ENCODE measurements around the gene DAAM1. TPM values are rescaled to one million over a fixed set of nuclear protein-coding genes. Genes with fewer than 3 reads are reported as not detected.

The DAAM1 gene
- polyA plus RNA-seq, 1 donor from 2014 or later: 161 TPM

GRCh38 chr14:59339524-59340330 lies 151.3 kb downstream of the DAAM1 start:
- H2AFZ ChIP-seq (ENCODE audit: low read depth, low read length): no peak overlapping the region
- H4K20me1 ChIP-seq (ENCODE audit: insufficient read depth): no peaks in the 10 kb centered on the region
- no peaks in the 10 kb centered on the region for H3K9me3 ChIP-seq (ENCODE audit: low read length)
- H3K4me3 ChIP-seq (ENCODE audit: low read length): no peak overlapping the region
- no peaks in the 10 kb centered on the region for H3K27me3 ChIP-seq (ENCODE audit: insufficient read depth, low read depth, low read length)
- H3K9ac ChIP-seq (ENCODE audit: low read length): no peak overlapping the region
- H3K79me2 ChIP-seq (replicated peaks; ENCODE audit: insufficient read depth, low read length): no peaks in the 10 kb centered on the region
- H3K9me2 ChIP-seq (ENCODE audit: insufficient read depth, low read length): no peaks in the 10 kb centered on the region
- H3F3A ChIP-seq (ENCODE audit: insufficient read depth, low read length, poor library complexity, severe bottlenecking): no peaks in the 10 kb centered on the region
- peaks cover 36% of the 10 kb centered on the region for H3K36me3 ChIP-seq (ENCODE audit: insufficient read depth, low read length)
- H3K27ac ChIP-seq (ENCODE audit: low read length): no peak overlapping the region
- TF ChIP-seq RAD21 (conservative IDR thresholded peaks at IDR 0.05): no peak
- TF ChIP-seq CTCF (IDR thresholded peaks at IDR 0.05; ENCODE audit: poor library complexity, severe bottlenecking): no peak
- TF ChIP-seq EZH2 (IDR thresholded peaks at IDR 0.05; ENCODE audit: borderline replicate concordance, insufficient read depth, low read length, poor library complexity, severe bottlenecking): no peak
- no peak for TF ChIP-seq POLR2AphosphoS5 (IDR thresholded peaks at IDR 0.05)
- no peak for TF ChIP-seq TAF1 (IDR thresholded peaks at IDR 0.05; ENCODE audit: low read depth)
- no peak for TF ChIP-seq SMC3 (conservative IDR thresholded peaks at IDR 0.05; ENCODE audit: poor library complexity)
- no peak for TF ChIP-seq MXI1 (conservative IDR thresholded peaks at IDR 0.05; ENCODE audit: poor library complexity, severe bottlenecking)
- TF ChIP-seq, protein P1, sequence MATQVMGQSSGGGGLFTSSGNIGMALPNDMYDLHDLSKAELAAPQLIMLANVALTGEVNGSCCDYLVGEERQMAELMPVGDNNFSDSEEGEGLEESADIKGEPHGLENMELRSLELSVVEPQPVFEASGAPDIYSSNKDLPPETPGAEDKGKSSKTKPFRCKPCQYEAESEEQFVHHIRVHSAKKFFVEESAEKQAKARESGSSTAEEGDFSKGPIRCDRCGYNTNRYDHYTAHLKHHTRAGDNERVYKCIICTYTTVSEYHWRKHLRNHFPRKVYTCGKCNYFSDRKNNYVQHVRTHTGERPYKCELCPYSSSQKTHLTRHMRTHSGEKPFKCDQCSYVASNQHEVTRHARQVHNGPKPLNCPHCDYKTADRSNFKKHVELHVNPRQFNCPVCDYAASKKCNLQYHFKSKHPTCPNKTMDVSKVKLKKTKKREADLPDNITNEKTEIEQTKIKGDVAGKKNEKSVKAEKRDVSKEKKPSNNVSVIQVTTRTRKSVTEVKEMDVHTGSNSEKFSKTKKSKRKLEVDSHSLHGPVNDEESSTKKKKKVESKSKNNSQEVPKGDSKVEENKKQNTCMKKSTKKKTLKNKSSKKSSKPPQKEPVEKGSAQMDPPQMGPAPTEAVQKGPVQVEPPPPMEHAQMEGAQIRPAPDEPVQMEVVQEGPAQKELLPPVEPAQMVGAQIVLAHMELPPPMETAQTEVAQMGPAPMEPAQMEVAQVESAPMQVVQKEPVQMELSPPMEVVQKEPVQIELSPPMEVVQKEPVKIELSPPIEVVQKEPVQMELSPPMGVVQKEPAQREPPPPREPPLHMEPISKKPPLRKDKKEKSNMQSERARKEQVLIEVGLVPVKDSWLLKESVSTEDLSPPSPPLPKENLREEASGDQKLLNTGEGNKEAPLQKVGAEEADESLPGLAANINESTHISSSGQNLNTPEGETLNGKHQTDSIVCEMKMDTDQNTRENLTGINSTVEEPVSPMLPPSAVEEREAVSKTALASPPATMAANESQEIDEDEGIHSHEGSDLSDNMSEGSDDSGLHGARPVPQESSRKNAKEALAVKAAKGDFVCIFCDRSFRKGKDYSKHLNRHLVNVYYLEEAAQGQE (IDR thresholded peaks at IDR 0.05; ENCODE audit: borderline replicate concordance): no peak
- TF ChIP-seq EP300 (conservative IDR thresholded peaks at IDR 0.05; ENCODE audit: poor library complexity, severe bottlenecking): no peak
- no peak overlapping the region for H3K4me2 ChIP-seq (ENCODE audit: low read length)

DNA sequence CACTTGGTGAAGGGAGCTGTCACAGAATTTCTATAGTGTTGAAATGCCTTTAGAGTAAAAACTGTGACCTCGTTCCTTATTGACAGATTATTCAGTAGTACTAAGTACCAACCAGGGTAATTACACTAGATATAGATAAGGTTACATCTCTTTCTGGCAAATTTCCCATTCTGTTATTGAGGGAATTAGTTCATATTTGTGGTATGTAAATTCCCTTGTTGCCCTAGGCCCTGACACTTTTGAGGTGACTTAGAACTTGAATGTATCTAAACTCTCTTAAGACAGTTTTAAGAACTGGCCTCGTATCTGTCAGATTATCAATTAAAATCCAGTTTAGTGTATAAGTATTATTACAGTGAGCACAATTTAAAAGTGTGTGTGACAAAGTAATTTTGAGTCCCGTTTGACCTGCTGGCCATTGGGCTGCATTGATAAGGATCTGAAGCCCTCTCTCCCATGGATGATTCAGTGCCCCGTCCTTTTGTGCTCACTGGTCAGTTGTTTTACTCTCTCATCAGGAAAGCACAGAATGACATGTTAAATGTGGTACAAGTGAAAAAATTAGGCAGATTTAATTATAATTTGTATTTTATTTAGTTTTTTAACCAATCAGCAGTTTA lies 153.5 kb downstream of the DAAM1 start:
- no peaks in the 10 kb centered on the region for H3K79me2 ChIP-seq (replicated peaks; ENCODE audit: insufficient read depth, low read length)
- H3K9me3 ChIP-seq (ENCODE audit: low read length): no peaks in the 10 kb centered on the region
- H3F3A ChIP-seq (ENCODE audit: insufficient read depth, low read length, poor library complexity, severe bottlenecking): no peaks in the 10 kb centered on the region
- no peak overlapping the region for H3K4me3 ChIP-seq (ENCODE audit: low read length)
- no peak overlapping the region for H3K27ac ChIP-seq (ENCODE audit: low read length)
- peaks cover 38% of the 10 kb centered on the region for H3K36me3 ChIP-seq (ENCODE audit: insufficient read depth, low read length)
- no peaks in the 10 kb centered on the region for H4K20me1 ChIP-seq (ENCODE audit: insufficient read depth)
- H3K9ac ChIP-seq (ENCODE audit: low read length): no peak overlapping the region
- no peaks in the 10 kb centered on the region for H3K9me2 ChIP-seq (ENCODE audit: insufficient read depth, low read length)
- no peak overlapping the region for H3K4me2 ChIP-seq (ENCODE audit: low read length)
- TF ChIP-seq EP300 (conservative IDR thresholded peaks at IDR 0.05; ENCODE audit: poor library complexity, severe bottlenecking): no peak
- no peak for TF ChIP-seq MXI1 (conservative IDR thresholded peaks at IDR 0.05; ENCODE audit: poor library complexity, severe bottlenecking)
- TF ChIP-seq TAF1 (IDR thresholded peaks at IDR 0.05; ENCODE audit: low read depth): no peak
- no peak for TF ChIP-seq RAD21 (conservative IDR thresholded peaks at IDR 0.05)
- TF ChIP-seq CTCF (IDR thresholded peaks at IDR 0.05; ENCODE audit: poor library complexity, severe bottlenecking): no peak
- TF ChIP-seq, protein P1 (IDR thresholded peaks at IDR 0.05; ENCODE audit: borderline replicate concordance): no peak
- TF ChIP-seq SMC3 (conservative IDR thresholded peaks at IDR 0.05; ENCODE audit: poor library complexity): no peak
- TF ChIP-seq EZH2 (IDR thresholded peaks at IDR 0.05; ENCODE audit: borderline replicate concordance, insufficient read depth, low read length, poor library complexity, severe bottlenecking): no peak
- H3K27me3 ChIP-seq (ENCODE audit: insufficient read depth, low read depth, low read length): no peaks in the 10 kb centered on the region
- no peak overlapping the region for H2AFZ ChIP-seq (ENCODE audit: low read depth, low read length)

Data from neural cell (in vitro differentiated cells).